CD14-positive monocyte (primary cell): ENCODE data around the gene HSD3B7. TPM values are rescaled to one million over a fixed set of nuclear protein-coding genes. Genes with fewer than 3 reads are reported as not detected.

ENCODE experiments used
- DNase-seq, 3 donors: peaks; one replicate each; pipeline ENCODE4 v3.0.0-alpha.2; 2011 to 2022
- H2AFZ ChIP-seq: 2 replicates; pipeline ENCODE4 v1.6.0; 2012; ENCODE audit warnings: mild to moderate bottlenecking, low read depth, low read length, inconsistent platforms; ENCODE audit not compliant: insufficient read depth, poor library complexity, severe bottlenecking
- H3K27ac ChIP-seq, 2 donors: 1 replicate in 1 of 2; 2 replicates in 1 of 2; pipeline ENCODE4 v1.5.1; 2012 to 2013; ENCODE audit warnings: low read length in 2 of 2, control low read depth in 1 of 2, inconsistent platforms in 1 of 2, low read depth in 1 of 2, mild to moderate bottlenecking in 1 of 2
- H3K27me3 ChIP-seq, 2 donors: one replicate each; pipeline versions ENCODE4 v1.6.0 to v1.6.1; 2011 to 2013; ENCODE audit warnings: low read length in 2 of 2; ENCODE audit not compliant: control insufficient read depth in 2 of 2, insufficient read depth in 2 of 2
- H3K36me3 ChIP-seq, 2 donors: replicated peaks in 1 of 2; 1 replicate in 1 of 2; 2 replicates in 1 of 2; pipeline versions ENCODE4 v1.5.1 to v1.6.1; 2012 to 2013; ENCODE audit warnings: low read length in 2 of 2, control low read depth in 1 of 2, inconsistent platforms in 1 of 2, mild to moderate bottlenecking in 1 of 2; ENCODE audit not compliant: insufficient read depth in 2 of 2, control insufficient read depth in 1 of 2
- H3K4me1 ChIP-seq, 2 donors: 1 replicate in 1 of 2; 2 replicates in 1 of 2; pipeline versions ENCODE4 v1.5.1 to v1.6.1; 2012 to 2013; ENCODE audit warnings: low read length in 2 of 2, control low read depth in 1 of 2, inconsistent platforms in 1 of 2, mild to moderate bottlenecking in 1 of 2, moderate library complexity in 1 of 2; ENCODE audit not compliant: insufficient read depth in 2 of 2, control insufficient read depth in 1 of 2
- H3K4me2 ChIP-seq: replicated peaks from 2 replicates; pipeline ENCODE3; 2012; ENCODE audit warnings: low read length, moderate library complexity, mild to moderate bottlenecking; ENCODE audit not compliant: poor library complexity, severe bottlenecking; ENCODE audit errors: extremely low read depth
- H3K4me3 ChIP-seq, 3 experiments: fragments of 200-600 bp in 1 of 3; sonication (generic) in 1 of 3; replicated peaks in 1 of 3; 1 replicate in 2 of 3; 2 replicates in 1 of 3; pipeline ENCODE4 v1.5.1; 2011 to 2013; ENCODE audit warnings: low read length in 3 of 3, mild to moderate bottlenecking in 3 of 3, control low read depth in 2 of 3, low read depth in 2 of 3, inconsistent platforms in 1 of 3, moderate library complexity in 1 of 3
- H3K79me2 ChIP-seq: 2 replicates; pipeline ENCODE4 v1.6.0; 2012; ENCODE audit warnings: mild to moderate bottlenecking, control low read depth, inconsistent platforms, low read length, moderate library complexity; ENCODE audit not compliant: insufficient read depth
- H3K9ac ChIP-seq: 2 replicates; pipeline ENCODE4 v1.6.0; 2017; ENCODE audit warnings: low read length, mild to moderate bottlenecking; ENCODE audit not compliant: insufficient read depth, poor library complexity, severe bottlenecking
- H3K9me3 ChIP-seq, 2 donors: replicated peaks in 1 of 2; 1 replicate in 1 of 2; 2 replicates in 1 of 2; pipeline versions ENCODE4 v1.5.1 to v1.6.1; 2012 to 2013; ENCODE audit warnings: low read length in 2 of 2, control low read depth in 1 of 2; ENCODE audit not compliant: control insufficient read depth in 1 of 2, insufficient read depth in 1 of 2
- H4K20me1 ChIP-seq: 2 replicates; pipeline ENCODE4 v1.6.0; 2012; ENCODE audit warnings: mild to moderate bottlenecking, low read length, control low read depth, moderate library complexity; ENCODE audit not compliant: insufficient read depth
- H3K27ac Mint-ChIP-seq, 7 donors: one replicate each; pipeline ENCODE4 v1.8.0; 2020; ENCODE audit warnings: mild to moderate bottlenecking in 7 of 7, mixed read lengths in 7 of 7, moderate library complexity in 6 of 7, inconsistent platforms in 2 of 7
- H3K27me3 Mint-ChIP-seq, 3 donors: one replicate each; pipeline ENCODE4 v1.8.0; 2021 to 2022; ENCODE audit warnings: low read depth in 3 of 3, mild to moderate bottlenecking in 3 of 3, mixed read lengths in 3 of 3, moderate library complexity in 3 of 3, inconsistent platforms in 1 of 3
- H3K36me3 Mint-ChIP-seq, 2 donors: one replicate each; pipeline ENCODE4 v1.8.0; 2020; ENCODE audit warnings: mixed read lengths in 2 of 2, inconsistent platforms in 1 of 2, mild to moderate bottlenecking in 1 of 2
- H3K4me1 Mint-ChIP-seq: one replicate; pipeline ENCODE4 v1.8.0; 2020; ENCODE audit warnings: mild to moderate bottlenecking, mixed read lengths
- H3K4me3 Mint-ChIP-seq, 2 donors: one replicate each; pipeline ENCODE4 v1.8.0; 2020; ENCODE audit warnings: mild to moderate bottlenecking in 2 of 2, mixed read lengths in 2 of 2, moderate library complexity in 1 of 2
- H3K9me3 Mint-ChIP-seq, 7 donors: one replicate each; pipeline ENCODE4 v1.8.0; 2020 to 2022; ENCODE audit warnings: mixed read lengths in 7 of 7, mild to moderate bottlenecking in 6 of 7, moderate library complexity in 6 of 7, inconsistent platforms in 2 of 7
- WGBS: methylation state at CpG from one replicate; pipeline ENCODE4 v1.1.5; 2013; ENCODE audit warnings: missing lambda C conversion rate; ENCODE audit not compliant: insufficient coverage; 5-methylcytosine and 5-hydroxymethylcytosine counted together
- intact Hi-C, 2 donors: fragments of 100-400 bp; cut with micrococcal nuclease; formaldehyde crosslinking; loops; one replicate each; pipeline versions ENCODE4 v1.15.0 to v1.15.1; 2023
- polyA plus RNA-seq, 3 donors: library from polyadenylated mRNA; depleted of rRNA in 1 of 3; unstranded in 2 of 3; stranded (reverse) in 1 of 3; fragments of 300-500 nt in 2 of 3; fragments of >200 nt in 1 of 3; fragmentation: Illumina TruSeq in 2 of 3; gene quantifications; 1 replicate in 2 of 3; 2 replicates in 1 of 3; pipeline ENCODE4 v1.2.3, GENCODE V29; 2012 to 2021
- TF ChIP-seq, protein P1 (sequence below): fragments of 200-600 bp; IDR thresholded peaks from one replicate; pipeline ENCODE4 v1.8.0; 2022; ENCODE audit warnings: antibody characterized with exemption, mild to moderate bottlenecking

Gene HSD3B7
- polyA plus RNA-seq, 3 donors = 0.89 to 4.3 (median 2.7) TPM

DNA sequence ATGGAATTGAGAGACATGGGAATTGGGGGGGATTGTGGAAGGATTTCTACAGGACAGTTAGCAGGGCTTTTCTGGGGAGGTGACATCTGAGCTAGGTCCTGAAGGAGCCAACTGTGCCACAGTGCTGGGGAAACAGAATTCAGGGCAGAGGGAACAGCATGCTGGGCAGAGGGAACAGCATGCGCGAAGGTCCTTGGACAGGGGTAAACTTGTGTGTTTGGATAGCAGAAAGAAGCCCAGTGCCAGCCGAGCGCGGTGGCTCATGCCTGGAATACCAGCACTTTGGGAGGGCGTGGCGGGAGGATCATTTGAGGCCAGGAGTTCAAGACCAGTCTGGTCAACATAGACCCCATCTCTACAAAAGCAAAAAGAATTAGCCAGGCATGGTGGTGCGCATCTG lies 21.6 kb downstream of the HSD3B7 start:
- DNase-seq = no peak
- H3K27me3 ChIP-seq = peaks cover 9 to 28% of the 10 kb centered on the region in 2 donors
- H3K79me2 ChIP-seq = no peaks in the 10 kb centered on the region
- no peak overlapping the region for H3K4me3 ChIP-seq
- H3K4me2 ChIP-seq = no peak overlapping the region
- H4K20me1 ChIP-seq = no peaks in the 10 kb centered on the region
- Mint-ChIP-seq H3K4me1 (peaks cover 6% of the 10 kb centered on the region), H3K27ac (no peak overlapping the region), H3K27me3 (peaks cover 35 to 57% (median 38%) of the 10 kb centered on the region in 3 donors), H3K4me3 (peak overlapping the region in 1 of 2 donors; percentile 24), H3K36me3 (peaks cover 0 to 10% of the 10 kb centered on the region in 2 donors), H3K9me3 (peaks cover 0 to 11% (median 4%) of the 10 kb centered on the region in 7 donors)
- H3K9me3 ChIP-seq = no peaks in the 10 kb centered on the region
- H3K27ac ChIP-seq = no peak overlapping the region
- TF ChIP-seq, protein P1, sequence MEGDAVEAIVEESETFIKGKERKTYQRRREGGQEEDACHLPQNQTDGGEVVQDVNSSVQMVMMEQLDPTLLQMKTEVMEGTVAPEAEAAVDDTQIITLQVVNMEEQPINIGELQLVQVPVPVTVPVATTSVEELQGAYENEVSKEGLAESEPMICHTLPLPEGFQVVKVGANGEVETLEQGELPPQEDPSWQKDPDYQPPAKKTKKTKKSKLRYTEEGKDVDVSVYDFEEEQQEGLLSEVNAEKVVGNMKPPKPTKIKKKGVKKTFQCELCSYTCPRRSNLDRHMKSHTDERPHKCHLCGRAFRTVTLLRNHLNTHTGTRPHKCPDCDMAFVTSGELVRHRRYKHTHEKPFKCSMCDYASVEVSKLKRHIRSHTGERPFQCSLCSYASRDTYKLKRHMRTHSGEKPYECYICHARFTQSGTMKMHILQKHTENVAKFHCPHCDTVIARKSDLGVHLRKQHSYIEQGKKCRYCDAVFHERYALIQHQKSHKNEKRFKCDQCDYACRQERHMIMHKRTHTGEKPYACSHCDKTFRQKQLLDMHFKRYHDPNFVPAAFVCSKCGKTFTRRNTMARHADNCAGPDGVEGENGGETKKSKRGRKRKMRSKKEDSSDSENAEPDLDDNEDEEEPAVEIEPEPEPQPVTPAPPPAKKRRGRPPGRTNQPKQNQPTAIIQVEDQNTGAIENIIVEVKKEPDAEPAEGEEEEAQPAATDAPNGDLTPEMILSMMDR = no peak
- no peak overlapping the region for H2AFZ ChIP-seq
- no peak overlapping the region for H3K9ac ChIP-seq
- intact Hi-C loops = no loop called here
- H3K36me3 ChIP-seq = no peaks in the 10 kb centered on the region
- H3K4me1 ChIP-seq = no peaks in the 10 kb centered on the region
- WGBS = 95% methylated on average over 3 of the region's 8 CpGs

DNA sequence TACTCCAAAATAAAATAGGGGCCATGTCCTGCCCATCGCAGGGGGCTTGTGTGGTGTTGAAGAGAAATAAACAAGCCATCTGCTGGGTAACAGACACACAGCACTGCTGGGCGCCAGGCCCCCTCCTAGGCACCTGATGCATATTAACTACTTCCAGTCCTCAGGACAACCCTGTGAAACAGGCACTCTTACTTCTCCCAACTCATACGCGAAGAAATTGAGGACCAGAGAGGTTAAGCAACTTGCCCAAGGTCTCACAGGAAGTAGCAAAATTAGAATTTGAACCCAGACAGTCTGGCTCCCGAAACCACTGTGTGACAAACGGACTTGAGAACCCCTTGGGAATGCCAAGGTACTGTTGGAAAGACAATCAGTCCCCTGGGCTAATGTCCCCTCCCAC lies 22.7 kb downstream of the HSD3B7 start:
- Histone ChIP-seq H3K4me1 (no peaks in the 10 kb centered on the region), H3K4me3 (no peak overlapping the region), H3K9me3 (no peaks in the 10 kb centered on the region), H3K27ac (no peak overlapping the region), H3K79me2 (no peaks in the 10 kb centered on the region), H3K4me2 (no peak overlapping the region), H2AFZ (no peak overlapping the region), H4K20me1 (no peaks in the 10 kb centered on the region), H3K36me3 (no peaks in the 10 kb centered on the region), H3K27me3 (peaks cover 10 to 35% of the 10 kb centered on the region in 2 donors), H3K9ac (no peak overlapping the region)
- intact Hi-C loops = no loop called here
- DNase-seq = no peak
- TF ChIP-seq, protein P1 = no peak
- Mint-ChIP-seq H3K9me3 (peaks cover under 1 to 12% (median 9%) of the 10 kb centered on the region in 7 donors), H3K36me3 (peaks cover 0 to 10% of the 10 kb centered on the region in 2 donors), H3K4me3 (no peak overlapping the region), H3K27me3 (peaks cover 42 to 62% (median 48%) of the 10 kb centered on the region in 3 donors), H3K4me1 (peaks cover 6% of the 10 kb centered on the region), H3K27ac (no peak overlapping the region)
- 67% methylated on average over 5 of the region's 6 CpGs for WGBS
